ENCODE data around the gene OR10D3.
"Not testable (repeated sequence)": the region's sequence is repeated elsewhere in the genome, so short reads cannot be mapped to it uniquely, and the experiment has no call there.

GRCh38 chr11:124170315-124170714, 12.8 kb upstream of the OR10D3 start:
- TF ChIP-seq CTCF (conservative IDR thresholded peaks at IDR 0.05; ENCODE audit: low read depth, low read length); EZH2phosphoT487 (IDR thresholded peaks at IDR 0.05; ENCODE audit: borderline replicate concordance, low read length): not testable (repeated sequence)
